GM18502 (cell line): ENCODE measurements around the gene GJA5.
"Not testable (repeated sequence)": the region's sequence is repeated elsewhere in the genome, so short reads cannot be mapped to it uniquely, and the experiment has no call there.

Experiments used
- ATAC-seq: cut with Tn5 transposase; IDR thresholded peaks from one replicate; pipeline ENCODE4 v1.9.1; 2021; ENCODE audit warnings: mild to moderate bottlenecking; ENCODE audit not compliant: unreplicated experiment, poor library complexity

The GJA5 gene

DNA sequence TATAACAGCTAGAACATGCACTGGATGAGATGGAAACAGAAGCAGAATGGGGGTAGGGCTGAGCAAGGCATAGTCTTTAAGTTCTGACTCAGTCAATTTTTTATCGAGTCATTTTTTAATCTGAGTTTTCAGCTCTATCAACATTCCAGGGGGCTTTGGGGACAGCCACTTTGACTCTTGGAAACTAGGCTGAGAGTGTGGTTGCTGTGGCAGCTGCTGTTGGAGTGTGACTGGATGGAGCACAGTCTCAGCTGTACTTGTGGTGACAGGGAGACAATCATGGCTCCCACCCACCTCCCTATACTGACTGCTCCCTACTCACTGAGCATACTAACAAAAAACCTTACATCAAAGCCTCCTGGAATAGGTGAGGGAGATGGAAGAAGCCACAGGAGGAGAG lies 25.0 kb downstream of the GJA5 start:
- ATAC-seq, result no peak

DNA sequence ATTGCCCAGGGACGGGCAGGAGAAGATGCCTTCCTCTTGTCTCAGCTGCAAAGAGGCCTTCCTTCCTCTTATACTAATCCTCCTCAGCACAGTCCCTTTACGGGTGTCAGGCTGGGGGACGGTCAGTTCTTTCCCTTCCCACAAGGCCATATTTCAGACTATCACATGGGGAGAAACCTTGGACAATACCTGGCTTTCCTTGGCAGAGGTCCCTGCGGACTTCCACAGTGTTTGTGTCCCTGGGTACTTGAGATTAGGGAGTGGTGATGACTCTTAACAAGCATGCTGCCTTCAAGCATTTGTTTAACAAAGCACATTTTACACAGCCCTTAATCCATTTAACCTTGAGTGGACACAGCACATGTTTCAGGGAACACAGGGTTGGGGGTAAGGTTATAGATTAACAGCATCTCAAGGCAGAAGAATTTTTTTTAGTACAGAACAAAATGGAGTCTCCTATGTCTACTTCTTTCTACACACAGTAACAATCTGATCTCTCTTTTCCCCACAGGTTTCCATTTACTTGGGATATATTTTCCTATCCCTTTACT lies 26.0 kb downstream of the GJA5 start:
- not testable (repeated sequence) for ATAC-seq

- no peak for ATAC-seq
Observed at GRCh38 chr1:147729315-147729714, 31.1 kb downstream of the GJA5 start.

- no peak for ATAC-seq
Observed at GRCh38 chr1:147726168-147726567, 34.2 kb downstream of the GJA5 start.

DNA sequence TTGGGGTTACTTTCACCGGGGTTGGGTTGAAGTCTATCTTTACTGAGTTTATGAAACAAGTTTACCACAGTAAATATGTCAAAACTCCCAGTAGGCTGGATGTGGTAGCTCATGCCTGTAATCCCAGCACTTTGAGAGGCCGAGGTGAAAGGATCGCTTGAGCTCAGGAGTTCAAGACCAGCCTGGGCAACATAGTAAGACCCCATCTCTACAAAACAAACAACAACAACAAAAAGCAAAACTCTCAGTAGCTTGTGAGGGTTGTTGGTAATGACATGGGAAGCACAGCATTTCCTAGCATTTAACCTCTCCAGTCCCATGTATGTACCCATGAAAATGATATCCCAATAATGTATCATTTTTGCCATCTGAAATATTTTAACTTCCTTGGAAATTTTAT lies 34.7 kb downstream of the GJA5 start:
- ATAC-seq, result no peak

GRCh38 chr1:147723691-147724323 lies 36.6 kb downstream of the GJA5 start:
- ATAC-seq, result no peak

- no peak for ATAC-seq
Observed at GRCh38 chr1:147722124-147722523, 38.3 kb downstream of the GJA5 start.

DNA sequence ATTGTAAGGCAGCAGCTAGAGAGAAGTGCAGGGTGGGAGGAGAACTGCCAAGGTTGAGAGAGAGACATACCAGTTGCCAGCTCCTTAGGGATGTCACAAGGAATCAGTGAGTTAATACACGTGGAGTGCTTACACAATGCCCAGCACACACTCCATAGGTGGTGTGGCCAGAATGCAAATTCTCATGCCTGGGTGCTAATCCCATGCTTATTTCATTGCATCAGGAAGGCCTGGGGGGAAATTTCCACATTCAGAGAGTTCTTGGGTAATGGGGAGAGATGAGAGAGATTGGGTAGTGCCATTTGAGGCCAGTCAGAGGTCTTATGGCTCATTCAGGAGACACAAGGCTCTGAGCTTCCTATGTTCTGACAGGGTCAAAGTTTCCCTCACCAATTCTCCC lies 38.7 kb downstream of the GJA5 start:
- ATAC-seq, result no peak

- ATAC-seq, result no peak
Observed at GRCh38 chr1:147720557-147720956, 39.8 kb downstream of the GJA5 start.

GRCh38 chr1:147719711-147720225 lies 40.6 kb downstream of the GJA5 start:
- ATAC-seq, result no peak

DNA sequence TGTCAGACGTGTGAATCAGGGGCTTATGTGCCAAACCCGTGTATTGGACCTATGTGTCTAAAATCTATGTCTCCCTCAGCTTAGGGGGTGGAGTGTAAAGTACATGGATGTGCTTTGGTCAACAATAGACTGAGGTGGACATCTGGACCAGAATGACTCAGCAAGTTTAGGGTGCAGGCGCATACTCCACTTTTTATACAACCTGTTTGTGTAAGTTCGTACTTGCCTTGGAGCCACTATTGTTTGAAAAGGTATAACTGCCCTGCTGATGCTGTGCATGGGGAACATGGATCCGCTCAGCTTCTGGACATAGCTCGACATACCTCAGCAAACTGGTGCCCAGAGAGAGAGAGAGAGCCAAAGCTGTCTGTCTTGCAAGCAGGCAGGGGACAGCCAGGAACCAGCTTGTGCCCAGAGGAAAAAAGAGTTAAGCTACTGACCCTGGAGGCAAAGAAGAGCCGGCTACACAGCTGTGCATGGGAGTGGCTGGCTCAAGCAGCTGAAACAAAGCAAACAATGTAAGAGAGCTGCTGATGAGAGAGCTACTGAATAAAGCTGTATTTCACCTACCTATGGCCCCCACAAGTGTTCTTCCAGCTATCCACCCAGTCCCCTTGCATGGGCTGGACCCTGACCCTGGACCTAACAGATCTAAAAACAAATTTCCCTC lies 41.2 kb downstream of the GJA5 start:
- ATAC-seq, result no peak

- no peak for ATAC-seq
Observed at GRCh38 chr1:147717706-147718097, 42.7 kb downstream of the GJA5 start.

GRCh38 chr1:147717051-147717705 lies 43.2 kb downstream of the GJA5 start:
- ATAC-seq, result no peak

DNA sequence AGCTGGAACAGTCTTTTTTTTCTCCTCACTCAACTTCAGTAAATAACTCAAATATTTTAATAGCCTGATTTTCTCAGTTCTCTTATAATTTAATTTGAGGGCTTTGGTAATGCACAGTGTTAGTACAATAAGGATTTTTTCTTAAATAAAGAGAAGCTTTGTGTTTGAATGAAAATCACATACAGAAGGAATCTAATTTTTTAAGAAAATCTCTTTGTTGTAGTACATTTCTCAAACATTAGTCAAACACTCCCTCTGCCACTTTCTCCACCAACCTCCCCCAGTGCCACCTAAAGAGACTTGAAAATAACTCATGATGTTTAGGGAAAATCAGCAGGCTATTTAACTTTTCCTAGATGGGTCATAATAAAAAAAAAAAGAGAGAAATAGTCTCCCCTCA lies 47.8 kb downstream of the GJA5 start:
- ATAC-seq, result no peak
